ENCODE data around the gene LRRC46.

- TF ChIP-seq CTCF (IDR thresholded peaks at IDR 0.05), result no peak
- TF ChIP-seq EZH2 (IDR thresholded peaks at IDR 0.05; ENCODE audit: borderline replicate concordance, insufficient read depth, low read depth, low read length, poor library complexity, severe bottlenecking), result no peak
These were observed 24.6 kb upstream of the LRRC46 start for GRCh38 chr17:47806913-47807255.
